HG03139 (cell line): ENCODE measurements around the gene SGPP2.
"Not testable (repeated sequence)": the region's sequence is repeated elsewhere in the genome, so short reads cannot be mapped to it uniquely, and the experiment has no call there.

Experiments used
- ATAC-seq: cut with Tn5 transposase; IDR thresholded peaks from one replicate; pipeline ENCODE4 v1.9.1; 2021; ENCODE audit not compliant: unreplicated experiment

The SGPP2 gene

GRCh38 chr2:222572264-222572721 lies 147.9 kb downstream of the SGPP2 start:
- no peak for ATAC-seq

DNA sequence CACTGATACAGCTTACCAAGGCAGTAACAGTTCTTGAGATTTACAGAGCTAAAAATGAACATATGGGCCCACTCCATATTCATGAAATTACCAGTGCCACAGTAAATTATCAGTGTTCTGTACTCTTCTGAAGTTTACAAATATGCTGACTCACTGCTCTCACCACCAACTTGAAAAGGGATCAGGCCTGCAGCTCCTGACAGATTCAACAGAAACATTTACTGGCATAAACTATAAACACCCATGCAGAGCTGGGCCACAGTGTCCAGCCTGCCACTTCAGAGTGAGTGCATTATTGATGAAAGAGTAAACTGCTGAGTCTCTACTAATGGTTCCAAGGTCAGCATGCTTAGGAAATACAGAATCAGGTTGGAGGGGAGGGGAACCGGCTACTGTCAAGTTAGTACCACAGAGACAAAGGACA lies 148.4 kb downstream of the SGPP2 start:
- ATAC-seq: no peak

GRCh38 chr2:222575618-222576017 lies 151.3 kb downstream of the SGPP2 start:
- no peak for ATAC-seq

- ATAC-seq: no peak
These were observed 152.1 kb downstream of the SGPP2 start for GRCh38 chr2:222576171-222577081.

DNA sequence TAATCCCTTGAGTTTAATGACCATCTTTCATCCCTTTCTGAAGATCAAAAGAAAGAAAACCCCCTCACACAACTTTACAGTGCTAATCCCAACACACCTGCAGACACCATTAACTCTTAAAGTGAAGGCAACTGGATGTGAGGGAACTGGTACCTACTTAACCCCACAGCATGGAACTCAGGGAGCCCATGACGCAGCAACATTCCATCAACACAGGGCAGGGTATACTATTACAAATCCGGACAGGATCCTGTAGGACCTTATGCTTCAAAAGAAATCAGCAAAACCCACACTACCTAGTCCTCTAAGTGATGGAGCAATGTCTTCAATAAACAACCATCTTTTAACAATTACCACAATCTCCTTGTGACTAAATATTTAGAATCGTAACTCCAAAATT lies 153.0 kb downstream of the SGPP2 start:
- no peak for ATAC-seq

GRCh38 chr2:222582928-222583327 lies 158.6 kb downstream of the SGPP2 start:
- no peak for ATAC-seq

DNA sequence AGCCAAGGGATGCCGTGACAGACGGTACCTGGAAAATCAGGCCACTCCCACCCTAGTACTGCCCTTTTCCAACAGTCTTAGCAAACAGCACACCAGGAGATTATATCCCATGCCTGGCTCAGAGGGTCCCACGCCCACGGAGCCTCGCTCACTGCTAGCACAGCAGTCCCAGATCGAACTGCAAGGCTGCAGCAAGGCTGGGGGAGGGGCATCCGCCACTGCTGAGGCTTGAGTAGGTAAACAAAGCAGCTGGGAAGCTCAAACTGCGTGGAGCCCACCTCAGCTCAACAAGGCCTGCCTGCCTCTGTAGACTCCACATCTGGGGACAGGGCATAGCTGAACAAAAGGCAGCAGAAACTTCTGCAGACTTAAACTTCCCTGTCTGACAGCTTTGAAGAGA lies 160.2 kb downstream of the SGPP2 start:
- not testable (repeated sequence) for ATAC-seq

- ATAC-seq: no peak
These were observed 167.3 kb downstream of the SGPP2 start for GRCh38 chr2:222591661-222592060.

DNA sequence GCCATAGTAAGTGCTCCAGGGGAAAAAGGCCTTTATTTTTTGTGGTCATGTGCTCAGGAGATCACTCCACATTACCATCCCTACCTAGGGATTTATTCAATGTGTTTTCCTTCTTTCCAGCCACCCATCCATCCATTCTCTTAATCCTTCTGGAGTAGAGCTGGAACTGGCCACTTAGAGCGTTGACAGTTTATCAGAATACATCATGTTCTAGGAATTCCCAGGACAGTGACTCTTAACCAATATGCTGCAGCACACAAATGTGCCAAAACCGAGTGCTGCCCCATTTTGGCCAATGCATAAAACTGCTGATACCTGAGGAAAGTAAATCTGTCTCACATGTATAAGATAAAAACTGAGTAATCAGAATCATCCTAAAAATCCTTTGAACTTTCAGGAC lies 167.8 kb downstream of the SGPP2 start:
- ATAC-seq: no peak

- no peak for ATAC-seq
These were observed 170.3 kb downstream of the SGPP2 start for GRCh38 chr2:222594679-222595078.

DNA sequence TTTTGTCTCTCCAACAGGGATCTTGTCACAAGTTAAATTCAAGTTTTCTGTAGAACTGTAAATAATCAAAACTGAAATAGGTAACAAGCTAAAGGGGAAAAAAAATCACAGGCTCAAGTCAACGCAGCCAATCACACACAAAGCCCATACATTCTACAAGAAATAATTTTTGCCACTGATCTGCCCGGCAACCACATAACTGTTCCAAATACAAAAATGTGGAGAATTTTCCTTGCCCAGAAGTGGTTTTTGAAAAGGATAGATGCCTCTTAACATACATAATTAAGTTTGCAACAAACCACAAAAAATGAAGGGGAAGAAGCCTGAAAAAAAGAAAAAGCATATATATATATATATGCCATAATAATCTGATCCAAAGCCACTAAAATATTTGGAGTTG lies 171.2 kb downstream of the SGPP2 start:
- ATAC-seq: no peak

- no peak for ATAC-seq
These were observed 174.3 kb downstream of the SGPP2 start for GRCh38 chr2:222598611-222599010.

GRCh38 chr2:222603501-222603900 lies 179.2 kb downstream of the SGPP2 start:
- ATAC-seq: no peak

GRCh38 chr2:222604749-222605515 lies 180.6 kb downstream of the SGPP2 start:
- no peak for ATAC-seq

DNA sequence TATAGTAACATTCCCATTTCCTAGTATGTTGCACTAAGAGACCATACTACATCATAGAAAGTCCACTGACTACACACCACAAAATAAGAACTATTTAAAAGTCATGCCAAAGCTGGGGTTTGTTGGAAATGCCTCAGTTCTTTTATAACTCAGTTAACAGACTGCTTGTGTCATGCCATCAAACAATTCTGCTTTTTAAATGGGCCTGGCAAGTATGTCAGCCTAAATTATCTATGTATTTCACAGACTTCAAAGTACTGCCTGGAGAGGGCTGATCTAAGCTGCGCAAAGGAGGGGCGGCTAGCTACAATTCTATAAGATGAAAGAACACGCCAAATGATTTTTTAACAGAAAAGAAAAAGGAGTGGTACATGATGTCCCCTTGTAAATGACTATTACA lies 182.0 kb downstream of the SGPP2 start:
- no peak for ATAC-seq

- ATAC-seq: no peak
These were observed 183.7 kb downstream of the SGPP2 start for GRCh38 chr2:222608081-222608480.

DNA sequence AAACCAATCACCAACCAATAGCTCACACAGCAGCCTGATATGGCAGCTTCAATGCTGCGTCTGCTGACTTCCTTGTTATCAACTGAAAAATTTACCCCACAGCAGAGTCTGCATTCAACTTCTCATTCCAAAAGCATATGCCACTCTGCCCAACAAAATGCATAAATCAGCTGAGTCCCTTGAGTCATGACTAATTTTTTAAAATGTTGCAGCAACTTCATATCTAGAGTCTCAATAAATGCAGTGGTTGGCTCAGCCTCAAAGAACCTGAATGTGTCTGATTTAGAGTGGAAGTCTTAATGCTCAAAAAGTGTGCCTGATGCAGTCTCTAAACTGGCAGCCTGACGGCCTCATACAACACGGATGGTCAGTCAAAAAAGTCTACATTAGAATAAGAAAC lies 185.0 kb downstream of the SGPP2 start:
- no peak for ATAC-seq
